ENCODE results near the gene ERMAP.
A peak's percentile ranks its signal among the peaks of the same experiment; 100 is the strongest.
"Not testable (repeated sequence)": the region's sequence is repeated elsewhere in the genome, so short reads cannot be mapped to it uniquely, and the experiment has no call there.

ERMAP gene

GRCh38 chr1:42845866-42846256 lies 28.9 kb downstream of the ERMAP start:
- no peak for DNase-seq

DNA sequence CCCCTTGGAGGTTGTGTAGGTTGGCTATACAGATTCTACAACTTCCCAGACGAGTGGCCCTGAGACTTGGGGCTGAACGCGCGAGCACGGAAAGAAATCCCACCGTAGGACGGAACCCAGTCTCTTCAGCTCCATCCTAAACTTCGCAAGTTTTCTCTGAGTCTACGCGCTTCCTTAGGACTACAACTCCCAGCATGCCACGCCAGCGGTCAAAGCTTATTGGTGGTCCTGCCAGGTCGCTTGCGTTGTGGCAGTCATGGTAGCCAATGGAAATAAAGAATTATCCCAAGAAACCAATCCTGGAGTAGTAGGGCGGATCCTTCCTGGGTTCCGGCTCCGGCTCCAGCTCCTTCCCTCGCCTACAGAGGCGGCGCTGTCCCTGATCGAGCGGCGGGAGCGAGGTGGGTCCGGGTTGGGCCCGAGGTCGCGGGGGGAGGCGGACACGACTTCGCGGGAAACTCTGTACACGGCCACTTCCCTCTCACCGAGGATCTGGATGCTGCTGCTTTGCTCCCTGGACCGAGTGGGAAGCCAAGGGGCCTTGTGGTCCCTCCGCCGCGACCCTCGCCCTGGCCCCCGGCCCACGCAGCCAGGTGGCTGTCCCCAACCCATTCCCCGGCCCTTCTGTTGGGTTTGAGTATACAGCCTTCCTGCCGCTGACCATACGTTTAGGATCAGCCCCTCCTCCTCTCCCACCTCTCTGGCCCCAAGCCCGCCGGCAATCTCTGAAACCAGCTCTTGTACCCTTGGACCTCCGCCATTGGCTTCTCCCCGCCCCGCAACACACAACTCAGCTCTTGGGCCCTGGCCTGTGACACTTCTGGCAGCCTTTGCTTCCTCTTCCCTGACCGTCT lies 29.6 kb downstream of the ERMAP start, which contains the start of gene ZNF691:
Gene ZNF691, plus strand, starts transcription at position 357 of the 854 bp plus-strand sequence. CDS start 3,046 bp downstream, outside the sequence.
- peak; percentile 89 for DNase-seq

DNA sequence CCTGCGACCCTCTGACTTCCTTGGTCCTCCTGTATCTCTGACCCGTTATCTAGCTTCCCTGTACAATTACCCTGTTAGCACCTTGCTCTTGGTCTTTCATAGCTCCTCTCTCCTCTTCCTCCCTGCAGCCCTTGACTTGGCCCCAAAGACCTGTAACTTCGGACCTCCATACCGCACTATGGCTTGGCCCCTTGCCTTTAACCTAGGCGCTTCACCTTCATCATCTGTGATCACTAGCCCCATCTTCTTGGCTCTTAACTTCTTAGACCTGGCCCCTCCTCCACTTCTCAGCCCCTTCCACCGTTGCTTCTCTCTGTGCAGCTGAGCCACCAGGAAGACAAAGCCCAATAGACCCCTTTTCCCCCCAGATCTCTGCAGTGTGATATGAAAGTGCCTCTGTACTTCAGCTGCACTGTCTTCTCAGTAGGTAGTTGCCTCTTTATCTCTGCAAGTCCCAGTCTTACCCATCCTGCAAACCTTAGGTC lies 30.2 kb downstream of the ERMAP start:
- no peak for DNase-seq

- DNase-seq, result no peak
These were observed 31.0 kb downstream of the ERMAP start for GRCh38 chr1:42847721-42848460.

GRCh38 chr1:42848823-42849537 lies 32.1 kb downstream of the ERMAP start:
- DNase-seq, result no peak

GRCh38 chr1:42849944-42850343 lies 33.0 kb downstream of the ERMAP start:
- DNase-seq, result no peak

- DNase-seq, result no peak
These were observed 34.5 kb downstream of the ERMAP start for GRCh38 chr1:42851420-42851819.

DNA sequence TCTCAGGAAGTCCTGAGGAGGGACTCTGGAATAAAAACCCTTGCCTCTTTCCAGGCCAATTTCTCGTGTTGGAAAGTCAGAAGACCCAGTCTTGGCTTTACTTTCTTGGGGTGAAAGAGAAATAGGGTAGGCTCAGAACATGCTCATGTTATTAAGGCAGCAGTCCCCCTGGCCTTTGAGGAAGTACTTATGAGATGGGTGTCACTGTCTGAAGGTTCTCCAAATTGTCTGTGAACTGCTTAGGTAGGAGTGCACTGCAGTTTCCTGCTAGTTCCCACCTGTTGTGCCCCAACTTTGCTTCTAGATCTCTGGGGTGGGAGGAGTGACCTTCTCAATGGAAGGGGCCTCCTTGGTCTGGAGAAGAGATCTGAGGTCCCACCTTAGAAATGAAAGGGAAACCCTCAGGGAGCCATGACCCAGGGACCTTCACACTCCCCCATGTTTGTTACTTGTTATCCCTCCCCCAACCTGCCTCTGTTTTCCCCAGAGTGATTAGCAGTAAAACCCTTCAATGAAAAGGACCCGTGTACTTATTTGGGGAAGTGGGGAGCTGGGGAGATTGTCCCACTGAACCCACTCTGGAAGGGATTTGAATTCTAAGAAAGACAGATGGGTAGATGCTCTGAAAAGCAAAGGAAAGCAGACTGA lies 35.2 kb downstream of the ERMAP start:
- DNase-seq, result no peak

GRCh38 chr1:42852608-42852980 lies 35.7 kb downstream of the ERMAP start:
- DNase-seq, result no peak

- DNase-seq, result no peak
These were observed 36.4 kb downstream of the ERMAP start for GRCh38 chr1:42853116-42853884.

- DNase-seq, result not testable (repeated sequence)
These were observed 39.6 kb downstream of the ERMAP start for GRCh38 chr1:42856554-42856953.

DNA sequence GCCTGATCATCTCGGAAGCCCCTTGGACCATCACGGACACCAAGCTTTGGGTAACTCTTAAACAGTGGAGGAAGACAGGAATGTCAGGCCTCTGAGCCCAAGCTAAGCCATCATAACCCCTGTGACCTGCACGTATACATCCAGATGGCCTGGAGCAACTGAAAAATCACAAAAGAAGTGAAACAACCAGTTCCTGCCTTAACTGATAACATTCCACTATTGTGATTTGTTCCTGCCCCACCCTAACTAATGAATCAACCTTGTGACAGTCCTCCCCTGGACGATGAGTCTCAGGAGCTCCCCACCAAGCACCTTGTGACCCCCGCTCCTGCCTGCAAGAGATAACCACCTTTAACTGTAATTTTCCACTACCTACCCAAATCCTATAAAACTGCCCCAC lies 42.4 kb downstream of the ERMAP start:
- DNase-seq, result not testable (repeated sequence)

DNA sequence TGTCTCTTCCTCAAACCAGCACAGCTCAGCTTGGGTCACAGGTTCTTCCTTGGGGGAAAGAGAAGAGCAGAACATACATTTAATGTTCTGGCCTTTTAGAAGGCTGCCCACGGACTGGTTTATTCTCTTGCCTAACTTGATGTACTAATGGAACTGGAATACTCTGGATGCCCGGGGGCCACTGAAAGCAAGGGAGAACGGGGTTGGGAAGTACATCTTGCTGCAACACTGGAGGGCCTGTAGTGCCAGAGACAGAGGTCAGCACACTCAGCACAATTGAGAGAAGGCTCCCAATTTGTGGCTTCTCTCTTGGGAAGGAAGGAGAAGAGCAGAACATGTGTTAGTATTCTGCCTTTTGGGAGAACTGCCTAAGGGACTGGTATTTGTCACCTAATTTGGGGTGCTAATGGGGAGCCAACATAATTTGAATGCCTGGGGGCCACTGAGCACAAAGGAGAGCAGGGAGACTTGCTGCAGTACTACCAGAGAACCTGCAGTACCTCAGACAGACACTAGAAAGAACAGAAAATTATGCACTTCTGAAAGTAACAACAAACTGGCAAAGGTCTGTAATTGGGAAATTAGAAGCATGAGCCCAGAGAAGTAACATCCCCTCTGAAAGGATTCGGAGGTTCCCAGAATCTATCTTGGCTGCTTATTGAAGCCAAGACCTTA lies 43.6 kb downstream of the ERMAP start:
- DNase-seq, result no peak

GRCh38 chr1:42861014-42861399 lies 44.1 kb downstream of the ERMAP start:
- no peak for DNase-seq

- no peak for DNase-seq
These were observed 49.6 kb downstream of the ERMAP start for GRCh38 chr1:42866549-42866948.

GRCh38 chr1:42868466-42868865 lies 51.5 kb downstream of the ERMAP start:
- DNase-seq, result not testable (repeated sequence)

DNA sequence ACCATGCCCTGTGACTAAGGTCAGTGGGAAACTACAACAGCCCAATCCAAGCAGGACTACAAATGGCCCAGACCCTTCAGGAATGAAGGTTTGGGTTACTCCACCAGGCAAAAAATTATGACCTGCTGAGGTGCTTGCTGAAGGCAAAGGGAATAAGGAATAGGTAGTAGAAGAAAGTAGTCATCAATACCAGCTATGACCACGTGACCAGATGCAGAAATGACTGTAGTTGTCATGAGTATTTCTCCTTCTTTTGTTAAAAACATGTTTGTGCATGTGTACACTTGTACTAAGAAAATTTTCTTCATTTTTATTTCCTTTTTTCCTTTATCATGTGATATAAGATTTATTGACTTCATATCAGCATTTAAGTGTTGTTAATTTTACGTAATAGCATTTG lies 52.3 kb downstream of the ERMAP start:
- DNase-seq, result not testable (repeated sequence)

GRCh38 chr1:42869751-42870150 lies 52.8 kb downstream of the ERMAP start:
- not testable (repeated sequence) for DNase-seq

DNA sequence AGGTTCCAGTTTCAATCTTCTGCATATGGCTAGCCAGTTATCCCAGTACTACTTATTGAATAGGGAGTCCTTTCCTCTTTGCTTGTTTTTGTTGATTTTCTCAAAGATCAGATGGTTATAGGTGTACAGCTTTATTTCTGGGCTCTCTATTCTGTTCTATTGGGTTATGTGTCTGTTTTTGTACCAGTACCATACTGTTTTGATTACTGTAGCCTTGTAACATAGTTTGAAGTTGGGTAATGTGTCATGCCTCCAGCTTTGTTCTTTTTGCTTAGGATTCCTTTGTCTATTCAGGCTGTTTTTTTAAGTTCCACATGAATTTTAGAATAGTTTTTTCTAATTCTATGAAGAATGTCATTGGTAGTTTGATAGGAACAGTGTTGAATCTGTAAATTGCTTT lies 56.2 kb downstream of the ERMAP start:
- not testable (repeated sequence) for DNase-seq

DNA sequence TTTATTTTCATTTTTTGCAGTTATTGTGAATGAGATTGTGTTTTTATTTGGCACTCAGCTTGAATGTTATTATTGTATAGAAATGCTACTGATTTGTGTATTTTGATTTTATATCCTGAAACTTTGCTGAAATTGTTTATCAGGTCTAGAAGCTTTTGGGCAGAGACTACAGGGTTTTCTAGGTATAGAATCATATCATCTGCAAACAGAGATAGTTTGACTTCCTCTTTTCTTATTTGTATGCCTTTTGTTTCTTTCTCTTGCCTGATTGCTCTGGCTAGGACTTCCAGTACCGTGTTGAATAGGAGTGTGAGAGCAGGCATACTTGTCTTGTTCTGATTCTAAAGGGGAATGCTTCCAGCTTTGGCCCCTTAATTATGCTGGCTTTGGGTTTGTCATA lies 56.7 kb downstream of the ERMAP start:
- DNase-seq, result no peak

DNA sequence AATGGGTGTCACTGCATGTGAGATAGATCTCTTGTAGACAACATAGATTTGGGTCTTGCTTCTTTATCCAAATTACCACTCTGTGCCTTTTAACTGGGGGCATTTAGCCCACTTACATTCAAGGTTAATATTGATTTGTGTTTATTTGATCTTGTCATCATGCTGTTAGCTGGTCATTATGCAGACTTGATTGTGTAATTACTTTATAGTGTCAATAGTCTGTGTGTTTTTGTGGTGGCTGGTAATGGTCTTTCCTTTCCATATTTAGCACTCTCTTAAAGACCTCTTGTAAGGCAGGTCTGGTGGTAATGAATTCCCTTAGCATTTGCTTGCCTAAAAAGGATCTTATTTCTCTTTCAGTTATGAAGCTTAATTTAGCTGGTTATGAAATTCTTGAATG lies 59.1 kb downstream of the ERMAP start:
- DNase-seq, result no peak

All from stimulated activated naive CD4-positive, alpha-beta T cell treated with Interleukin-2 at 50 U/mL for 16 hours (primary cell).